BLaER1 treated with 17β-estradiol and CSF1 and Interleukin-3, amounts not matched to agents 10 nM and 100 nM (cell line): ENCODE data around the gene ZNF418.
"Not testable (repeated sequence)": the region's sequence is repeated elsewhere in the genome, so short reads cannot be mapped to it uniquely, and the experiment has no call there.

Experiments
- H3K27ac ChIP-seq, 11 experiments: shearing (Covaris generic); formaldehyde crosslinking; 2 replicates each; pipeline ENCODE4 v1.8.1; 2022
- H3K27me3 ChIP-seq, 11 experiments: shearing (Covaris generic); formaldehyde crosslinking; 2 replicates each; pipeline ENCODE4 v1.8.1; 2022
- H3K36me3 ChIP-seq, 11 experiments: shearing (Covaris generic); formaldehyde crosslinking; 2 replicates each; pipeline ENCODE4 v1.8.1; 2022
- H3K4me1 ChIP-seq, 10 experiments: shearing (Covaris generic); formaldehyde crosslinking; 2 replicates each; pipeline ENCODE4 v1.8.1; 2022
- H3K4me2 ChIP-seq, 11 experiments: shearing (Covaris generic); formaldehyde crosslinking; 2 replicates each; pipeline ENCODE4 v1.8.1; 2022
- H3K4me3 ChIP-seq, 10 experiments: shearing (Covaris generic); formaldehyde crosslinking; 2 replicates each; pipeline ENCODE4 v1.8.1; 2022
- H3K9ac ChIP-seq, 11 experiments: shearing (Covaris generic); formaldehyde crosslinking; 2 replicates each; pipeline ENCODE4 v1.8.1; 2022
- H3K9me3 ChIP-seq, 11 experiments: shearing (Covaris generic); formaldehyde crosslinking; replicated peaks in 1 of 11; 2 replicates each; pipeline ENCODE4 v1.8.1; 2022
- H4K20me1 ChIP-seq, 11 experiments: shearing (Covaris generic); formaldehyde crosslinking; 2 replicates each; pipeline ENCODE4 v1.8.1; 2022
- Cebpa-rat ChIP-seq, 11 experiments: shearing (Covaris generic); IDR thresholded peaks; 2 replicates each; pipeline ENCODE4 v1.8.1; 2022

The ZNF418 gene

GRCh38 chr19:57886046-57886445 is 49.2 kb downstream of the ZNF418 start:
- H3K27ac ChIP-seq: no peak overlapping the region
- peak overlapping the region in 7 of 10 experiments; percentile 87 to 97 (median 93); a peak in 11 of 20 replicates for H3K4me3 ChIP-seq
- no peaks in the 10 kb centered on the region for H3K27me3 ChIP-seq
- peaks cover 8 to 16% (median 11%) of the 10 kb centered on the region in 10 experiments; a peak in 16 of 20 replicates for H3K4me1 ChIP-seq
- no peak overlapping the region for H3K9ac ChIP-seq
- H3K36me3 ChIP-seq: peaks cover 41 to 54% (median 50%) of the 10 kb centered on the region in 11 experiments
- H3K4me2 ChIP-seq: no peak overlapping the region
- H4K20me1 ChIP-seq: peaks cover 0 to 31% (median 0%) of the 10 kb centered on the region in 11 experiments; a peak in 6 of 22 replicates
- peaks cover 43 to 69% (median 61%) of the 10 kb centered on the region in 11 experiments for H3K9me3 ChIP-seq
- TF ChIP-seq Cebpa-rat (IDR thresholded peaks at IDR 0.05): no peak

- H3K4me2 ChIP-seq, H3K27ac ChIP-seq, H3K4me1 ChIP-seq, H3K9ac ChIP-seq, H3K27me3 ChIP-seq: not testable (repeated sequence)
- peaks cover 95 to 100% (median 98%) of the 10 kb centered on the region in 11 experiments for H3K9me3 ChIP-seq
- H3K36me3 ChIP-seq: peaks cover 85 to 100% (median 96%) of the 10 kb centered on the region in 11 experiments
- peaks cover 0 to 66% (median 0%) of the 10 kb centered on the region in 11 experiments; a peak in 6 of 22 replicates for H4K20me1 ChIP-seq
- H3K4me3 ChIP-seq: peak overlapping the region in 5 of 10 experiments; percentile 13 to 31 (median 24); a peak in 5 of 20 replicates
Observed at GRCh38 chr19:57873883-57874799, 61.1 kb downstream of the ZNF418 start.

GRCh38 chr19:57872450-57872849 is 62.8 kb downstream of the ZNF418 start:
- Histone ChIP-seq H4K20me1 (peaks cover 0 to 66% (median 8%) of the 10 kb centered on the region in 11 experiments; a peak in 9 of 22 replicates), H3K4me1 (no peaks in the 10 kb centered on the region), H3K27ac (no peak overlapping the region), H3K9me3 (peaks cover 84 to 100% (median 98%) of the 10 kb centered on the region in 11 experiments), H3K4me3 (peak overlapping the region in 4 of 10 experiments; percentile 2 to 22 (median 12); a peak in 2 of 20 replicates), H3K9ac (no peak overlapping the region), H3K4me2 (no peak overlapping the region), H3K27me3 (no peaks in the 10 kb centered on the region), H3K36me3 (peaks cover 87 to 100% (median 98%) of the 10 kb centered on the region in 11 experiments)
- no peak for TF ChIP-seq Cebpa-rat (IDR thresholded peaks at IDR 0.05)
